WI38 (cell line): ENCODE measurements around the gene NONO.
"Not testable (repeated sequence)": the region's sequence is repeated elsewhere in the genome, so short reads cannot be mapped to it uniquely, and the experiment has no call there.

Experiments used
- H3K4me3 ChIP-seq: 2 replicates; pipeline ENCODE4 v1.5.1; 2011; ENCODE audit warnings: low read depth, mild to moderate bottlenecking, control low read depth, low read length
- CTCF ChIP-seq: IDR thresholded peaks from 2 replicates; pipeline ENCODE4 v1.5.1; 2012; ENCODE audit warnings: low read depth, mild to moderate bottlenecking, control low read depth, low read length

The NONO gene

DNA sequence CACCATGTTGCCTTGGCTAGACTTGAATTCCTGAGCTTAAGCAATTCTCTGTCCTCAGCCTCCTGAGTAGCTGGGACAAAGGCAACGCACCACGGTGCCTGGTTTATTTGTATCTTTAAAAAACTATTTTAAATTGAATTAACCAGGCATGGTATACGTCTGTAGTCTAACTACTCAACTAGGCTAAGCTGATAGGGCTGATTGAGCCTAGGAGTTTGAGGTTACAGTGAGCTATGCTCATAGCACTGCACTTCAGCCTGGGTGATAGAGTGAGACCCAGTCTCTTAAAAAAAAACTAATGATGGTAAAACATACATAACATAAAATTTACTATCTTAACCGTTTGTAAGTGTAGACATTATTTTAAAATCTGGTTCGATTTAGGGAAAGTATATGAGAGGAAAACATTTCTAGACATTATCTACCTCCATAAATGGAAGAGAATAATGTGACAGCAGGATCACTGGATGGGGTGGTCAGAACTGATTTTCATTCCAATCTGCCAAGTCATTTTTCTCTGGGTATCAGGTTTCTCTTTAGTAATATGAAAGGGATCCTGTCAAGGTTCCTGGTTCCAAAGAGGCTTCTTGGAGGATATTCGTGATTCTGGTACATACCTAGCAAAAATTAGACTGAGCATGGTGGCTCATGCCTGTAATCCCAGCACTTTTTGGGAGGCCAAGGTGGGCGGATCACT lies 9.4 kb downstream of the NONO start:
- TF ChIP-seq CTCF = no peak
- H3K4me3 ChIP-seq = no peak overlapping the region

- no peak for TF ChIP-seq CTCF
- H3K4me3 ChIP-seq = no peak overlapping the region
These were observed 13.4 kb downstream of the NONO start for GRCh38 chrX:71296806-71297205.

- no peak overlapping the region for H3K4me3 ChIP-seq
- no peak for TF ChIP-seq CTCF
These were observed 14.7 kb downstream of the NONO start for GRCh38 chrX:71298119-71298518.

DNA sequence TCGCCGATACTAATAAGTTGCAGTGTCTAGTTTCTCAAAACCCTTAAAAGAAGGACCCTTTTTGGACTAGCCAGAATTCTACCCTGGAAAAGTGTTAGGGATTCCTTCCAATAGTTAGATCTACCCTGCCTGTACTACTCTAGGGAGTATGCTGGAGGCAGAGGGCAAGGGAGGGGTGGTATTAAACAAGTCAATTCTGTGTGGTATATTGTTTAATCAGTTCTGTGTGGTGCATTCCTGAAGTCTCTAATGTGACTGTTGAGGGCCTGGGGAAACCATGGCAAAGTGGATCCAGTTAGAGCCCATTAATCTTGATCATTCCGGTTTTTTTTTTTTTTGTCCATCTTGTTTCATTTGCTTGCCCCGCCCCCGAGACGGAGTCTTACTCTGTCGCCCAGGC lies 16.6 kb downstream of the NONO start:
- H3K4me3 ChIP-seq = not testable (repeated sequence)

- not testable (repeated sequence) for H3K4me3 ChIP-seq
These were observed 17.1 kb downstream of the NONO start for GRCh38 chrX:71300495-71300894.

- H3K4me3 ChIP-seq = no peak within 1 kb of the TSS
- TF ChIP-seq CTCF = no peak
These were observed 17.9 kb downstream of the NONO start, which contains the start of gene ITGB1BP2 for GRCh38 chrX:71301195-71301924. ITGB1BP2 (plus strand) TSS chrX:71301750; CDS start chrX:71301807, 57 bp downstream.

DNA sequence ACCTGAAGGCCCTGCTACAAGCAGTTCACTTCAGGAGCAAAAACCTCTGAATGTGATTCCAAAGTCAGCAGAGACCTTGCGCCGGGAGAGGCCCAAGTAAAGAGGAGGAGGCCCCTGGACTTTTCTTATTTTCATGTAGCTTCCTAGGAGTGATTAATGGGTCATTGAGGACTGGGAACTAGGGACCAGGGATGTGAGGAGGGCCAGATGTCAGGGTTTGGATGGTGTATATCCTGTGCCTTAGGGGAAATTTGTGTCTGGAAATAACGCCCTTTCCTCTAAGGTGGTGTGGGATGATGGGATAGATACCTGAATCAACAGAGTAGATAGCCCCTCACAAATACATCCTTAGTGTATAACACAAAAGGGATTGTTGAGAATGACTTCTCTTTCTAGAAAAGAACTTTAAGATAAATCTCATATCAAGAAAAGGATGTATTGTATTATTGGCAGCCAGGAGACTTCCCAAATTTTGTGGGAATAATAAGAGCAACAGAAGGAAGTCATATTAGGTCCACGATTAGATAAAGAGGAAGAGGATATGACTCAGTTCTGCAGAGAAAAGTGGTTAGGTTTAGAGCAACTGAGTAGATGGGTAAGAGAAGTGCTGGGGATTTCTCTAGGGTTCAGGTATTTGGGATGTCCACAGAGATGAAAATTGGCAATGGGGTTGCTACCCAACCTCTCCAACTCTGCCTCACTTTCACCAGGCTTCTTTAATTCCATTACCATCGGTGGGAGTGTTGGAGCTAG lies 19.2 kb downstream of the NONO start:
- no peak overlapping the region for H3K4me3 ChIP-seq
- no peak for TF ChIP-seq CTCF

DNA sequence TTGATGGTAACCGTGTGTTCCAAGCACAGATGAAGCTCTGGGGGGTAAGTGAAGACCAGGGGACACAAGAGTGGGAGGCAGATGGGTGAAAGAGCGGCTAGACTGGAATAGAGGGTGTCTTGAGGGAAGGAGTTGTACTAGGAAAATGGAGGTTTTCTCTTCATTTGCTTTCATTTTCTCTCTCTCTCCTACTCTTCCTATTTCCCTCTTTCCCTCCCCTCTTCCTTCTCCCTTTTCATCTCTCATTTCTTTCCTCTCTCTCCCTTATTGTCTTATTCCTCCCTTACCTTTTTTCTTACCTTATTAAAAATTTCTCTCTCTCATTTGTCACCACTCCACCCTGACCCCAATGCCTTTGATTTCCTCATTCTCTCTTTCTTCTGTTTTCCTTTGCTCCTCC lies 21.1 kb downstream of the NONO start:
- H3K4me3 ChIP-seq = no peak overlapping the region
- no peak for TF ChIP-seq CTCF
